Measurements from ENCODE around the gene CDH12.
A peak's percentile ranks its signal among the peaks of the same experiment; 100 is the strongest.

CDH12 gene

GRCh38 chr5:21919414-21920022 is 933.6 kb downstream of the CDH12 start:
- DNase-seq, result peak; percentile 46

GRCh38 chr5:21918451-21918850 is 934.7 kb downstream of the CDH12 start:
- DNase-seq, result no peak

- no peak for DNase-seq
Observed at GRCh38 chr5:21910731-21911130, 942.4 kb downstream of the CDH12 start.

- no peak for DNase-seq
Observed at GRCh38 chr5:21895766-21896350, 957.3 kb downstream of the CDH12 start.

- DNase-seq, result no peak
Observed at GRCh38 chr5:21893161-21893560, 960.0 kb downstream of the CDH12 start.

GRCh38 chr5:21889581-21889980 is 963.6 kb downstream of the CDH12 start:
- no peak for DNase-seq

GRCh38 chr5:21882074-21882745 is 970.9 kb downstream of the CDH12 start:
- DNase-seq, result no peak

GRCh38 chr5:21880164-21880563 is 973.0 kb downstream of the CDH12 start:
- no peak for DNase-seq

GRCh38 chr5:21862986-21863385 is 990.2 kb downstream of the CDH12 start:
- DNase-seq, result no peak

- DNase-seq, result no peak
Observed at GRCh38 chr5:21858441-21858840, 994.7 kb downstream of the CDH12 start.

GRCh38 chr5:21856987-21857386 is 996.2 kb downstream of the CDH12 start:
- DNase-seq, result no peak

- DNase-seq, result no peak
Observed at GRCh38 chr5:21847300-21847699, 1005.8 kb downstream of the CDH12 start.

GRCh38 chr5:21844960-21845359 is 1008.2 kb downstream of the CDH12 start:
- no peak for DNase-seq

GRCh38 chr5:21834863-21835262 is 1018.3 kb downstream of the CDH12 start:
- DNase-seq, result no peak

GRCh38 chr5:21831145-21831787 is 1021.9 kb downstream of the CDH12 start:
- DNase-seq, result no peak

- DNase-seq, result no peak
Observed at GRCh38 chr5:21826884-21827283, 1026.3 kb downstream of the CDH12 start.

GRCh38 chr5:21823588-21823987 is 1029.6 kb downstream of the CDH12 start:
- peak; percentile 14 for DNase-seq

- DNase-seq, result no peak
Observed at GRCh38 chr5:21823076-21823574, 1030.0 kb downstream of the CDH12 start.

GRCh38 chr5:21820527-21820926 is 1032.6 kb downstream of the CDH12 start:
- no peak for DNase-seq

- no peak for DNase-seq
Observed at GRCh38 chr5:21818370-21818720, 1034.8 kb downstream of the CDH12 start.

GRCh38 chr5:21817668-21818369 is 1035.3 kb downstream of the CDH12 start:
- DNase-seq, result peak; percentile 4

- DNase-seq, result peak; percentile 22
Observed at GRCh38 chr5:21810737-21811316, 1042.3 kb downstream of the CDH12 start.

GRCh38 chr5:21809611-21810010 is 1043.5 kb downstream of the CDH12 start:
- no peak for DNase-seq
